AG04450 (cell line): ENCODE results near the gene FBXW9. TPM values are rescaled to one million over a fixed set of nuclear protein-coding genes. Genes with fewer than 3 reads are reported as not detected.

Source experiments
- CTCF ChIA-PET: fragments of 300-600, 350-600 bp; formaldehyde crosslinking; extraction: SDS; loops from one replicate; lab custom pipeline; 2022; ENCODE audit warnings: antibody characterized with exemption, inconsistent platforms; lab: Charles Lee
- POLR2A ChIA-PET: fragments of 350-600 bp; formaldehyde crosslinking; extraction: SDS; loops from one replicate; lab custom pipeline; 2021; ENCODE audit warnings: antibody characterized with exemption, inconsistent platforms; lab: Yijun Ruan, JAX
- DNase-seq: peaks from one replicate; pipeline ENCODE4 v3.0.0-alpha.2; 2011; ENCODE audit warnings: low read depth, low spot score
- H3K27ac ChIP-seq: one replicate; pipeline ENCODE4 v1.5.1; 2012; ENCODE audit warnings: low read depth, low read length, control low read depth
- H3K27me3 ChIP-seq: one replicate; pipeline ENCODE4 v1.6.0; 2012; ENCODE audit warnings: low read length; ENCODE audit not compliant: control insufficient read depth, insufficient read depth
- H3K4me3 ChIP-seq: 2 replicates; pipeline ENCODE4 v1.5.1; 2011; ENCODE audit warnings: mild to moderate bottlenecking, low read depth, low read length, control low read depth
- H3K9me3 ChIP-seq: 2 replicates; pipeline ENCODE4 v1.5.1; 2012; ENCODE audit warnings: low read length; ENCODE audit not compliant: control insufficient read depth, insufficient read depth
- polyA plus RNA-seq: library from polyadenylated mRNA; depleted of rRNA; stranded (reverse); fragments of >200 nt; gene quantifications from 2 replicates; pipeline ENCODE4 v1.2.3, GENCODE V29; 2011
- TF ChIP-seq, protein P1 (sequence below): IDR thresholded peaks from 2 replicates; pipeline ENCODE4 v1.5.1; 2011; ENCODE audit warnings: low read depth, low read length, control low read depth, inconsistent platforms

Gene FBXW9
- polyA plus RNA-seq, 1 experiment, result 4.8 TPM

DNA sequence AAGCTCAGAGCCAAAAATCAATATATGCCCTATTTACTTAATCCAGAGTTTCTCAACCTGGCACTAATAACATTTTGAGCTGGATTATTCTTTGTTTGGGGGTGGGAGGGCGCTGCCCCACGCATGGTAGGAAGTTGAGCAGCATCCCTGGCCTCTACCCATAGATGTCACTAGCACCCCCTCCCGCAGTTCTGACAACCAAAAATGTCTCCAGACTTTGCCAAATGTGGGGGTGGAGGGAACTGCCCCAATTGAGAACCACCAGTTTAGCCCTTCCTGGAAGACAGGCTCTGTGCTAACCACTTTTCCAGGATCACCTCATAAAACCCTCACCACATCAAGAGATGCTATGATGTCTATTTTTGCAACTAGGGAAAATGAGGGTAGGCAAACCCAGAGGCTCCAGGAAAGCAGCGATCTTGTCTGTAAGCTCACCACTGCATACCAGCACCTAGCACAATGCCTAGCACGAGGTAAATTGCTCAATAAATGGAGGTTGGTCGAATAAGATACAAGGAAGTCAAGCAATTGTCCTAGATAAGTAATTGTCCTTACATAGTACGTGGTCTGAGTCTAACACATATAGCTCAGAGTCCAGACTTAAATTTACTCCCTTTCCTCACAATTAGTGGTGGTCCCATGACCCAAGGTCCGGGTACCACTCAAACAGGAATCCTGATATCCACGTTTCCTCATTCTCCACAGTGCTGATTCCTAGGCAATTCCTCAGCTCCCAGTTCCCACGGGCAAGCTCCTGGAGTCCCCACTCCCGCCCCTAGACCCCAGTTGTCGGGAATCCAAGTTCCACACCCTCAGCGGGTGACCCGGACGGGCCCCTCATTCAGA, 37.2 kb upstream of the FBXW9 start:
- DNase-seq, result no peak

DNA sequence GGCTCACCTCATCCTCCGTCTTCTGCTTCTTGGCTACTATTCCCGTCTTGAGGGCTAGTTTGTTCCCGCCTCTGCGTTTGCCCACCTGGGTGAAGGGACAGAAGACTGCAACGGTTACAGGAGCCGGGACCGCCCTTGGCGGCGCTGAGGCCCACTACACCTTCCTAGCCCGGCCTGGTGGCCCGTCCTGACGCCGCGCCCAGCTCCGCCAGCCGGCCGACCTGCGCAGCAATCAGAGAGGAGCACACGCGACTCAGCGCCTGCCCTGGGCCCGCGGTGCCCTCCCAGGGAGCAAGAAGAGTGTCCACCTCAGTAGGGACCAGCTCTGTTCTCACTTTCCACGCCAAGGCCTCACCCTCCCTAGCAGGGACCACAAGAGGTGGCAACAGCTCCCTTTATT, 34.9 kb upstream of the FBXW9 start:
- H3K27me3 ChIP-seq, result no peaks in the 10 kb centered on the region
- H3K4me3 ChIP-seq, result no peak overlapping the region
- ChIA-PET POLR2A (no interaction called here), CTCF (interaction anchor here (1.1 to 1.7 kb wide), 2 partner anchors 18 to 26 kb away, joined by 4 to 6 read pairs; no protein-coding TSS in a partner anchor)
- no peak for DNase-seq
- H3K9me3 ChIP-seq, result peaks cover 3% of the 10 kb centered on the region; the same call in 1 of the 2 replicates
- TF ChIP-seq, protein P1, sequence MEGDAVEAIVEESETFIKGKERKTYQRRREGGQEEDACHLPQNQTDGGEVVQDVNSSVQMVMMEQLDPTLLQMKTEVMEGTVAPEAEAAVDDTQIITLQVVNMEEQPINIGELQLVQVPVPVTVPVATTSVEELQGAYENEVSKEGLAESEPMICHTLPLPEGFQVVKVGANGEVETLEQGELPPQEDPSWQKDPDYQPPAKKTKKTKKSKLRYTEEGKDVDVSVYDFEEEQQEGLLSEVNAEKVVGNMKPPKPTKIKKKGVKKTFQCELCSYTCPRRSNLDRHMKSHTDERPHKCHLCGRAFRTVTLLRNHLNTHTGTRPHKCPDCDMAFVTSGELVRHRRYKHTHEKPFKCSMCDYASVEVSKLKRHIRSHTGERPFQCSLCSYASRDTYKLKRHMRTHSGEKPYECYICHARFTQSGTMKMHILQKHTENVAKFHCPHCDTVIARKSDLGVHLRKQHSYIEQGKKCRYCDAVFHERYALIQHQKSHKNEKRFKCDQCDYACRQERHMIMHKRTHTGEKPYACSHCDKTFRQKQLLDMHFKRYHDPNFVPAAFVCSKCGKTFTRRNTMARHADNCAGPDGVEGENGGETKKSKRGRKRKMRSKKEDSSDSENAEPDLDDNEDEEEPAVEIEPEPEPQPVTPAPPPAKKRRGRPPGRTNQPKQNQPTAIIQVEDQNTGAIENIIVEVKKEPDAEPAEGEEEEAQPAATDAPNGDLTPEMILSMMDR, result no peak
- no peak overlapping the region for H3K27ac ChIP-seq

More for the DNA sequence above, 37.2 kb upstream of the FBXW9 start:
- POLR2A ChIA-PET, result interaction anchor here (0.7 to 2.6 kb wide), 5 partner anchors 11 to 73 kb away, joined by 3 to 19 read pairs (median 4); partner anchors contain the start of genes FBXW9, JUNB, RNASEH2A and TNPO2
- H3K9me3 ChIP-seq, result peaks cover 3% of the 10 kb centered on the region; the same call in 1 of the 2 replicates
- peak overlapping the region; percentile 89 for H3K4me3 ChIP-seq
- no peaks in the 10 kb centered on the region for H3K27me3 ChIP-seq
- TF ChIP-seq, protein P1, result peak; percentile 49
- peak overlapping the region; percentile 65 for H3K27ac ChIP-seq
- CTCF ChIA-PET, result interaction anchor here (0.5 to 4.0 kb wide), 8 partner anchors 8 to 114 kb away, joined by 3 to 22 read pairs (median 4); partner anchors contain the start of gene TNPO2

DNA sequence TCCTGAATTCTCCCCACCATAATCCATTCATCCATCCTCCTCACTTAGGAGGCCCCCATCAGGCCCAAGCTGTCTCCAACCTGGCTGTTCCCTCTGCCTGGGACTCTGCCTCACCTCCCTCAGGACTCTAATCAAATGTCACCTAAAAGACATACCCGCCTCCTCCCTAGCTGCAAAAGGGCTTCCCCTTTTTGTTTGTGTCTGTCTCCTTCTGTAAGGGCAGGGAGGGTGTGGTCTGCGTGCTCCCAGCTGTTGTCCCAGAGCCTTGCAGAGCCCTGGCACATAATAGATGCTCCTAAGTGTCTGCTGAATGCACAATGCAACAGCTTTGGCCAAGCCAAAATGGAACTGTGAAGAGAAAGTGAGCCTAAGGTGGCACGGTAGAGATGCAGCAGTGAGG, 33.6 kb upstream of the FBXW9 start:
- Histone ChIP-seq H3K9me3 (peaks cover 3% of the 10 kb centered on the region; the same call in 1 of the 2 replicates), H3K4me3 (no peak overlapping the region), H3K27me3 (no peaks in the 10 kb centered on the region), H3K27ac (no peak overlapping the region)
- POLR2A ChIA-PET, result interaction anchor here (0.6 to 0.7 kb wide), 3 partner anchors 29 to 215 kb away, joined by 5 to 6 read pairs (median 6); partner anchors contain the start of gene RAD23A
- no peak for DNase-seq
- TF ChIP-seq, protein P1, result no peak
- CTCF ChIA-PET, result no interaction called here

DNA sequence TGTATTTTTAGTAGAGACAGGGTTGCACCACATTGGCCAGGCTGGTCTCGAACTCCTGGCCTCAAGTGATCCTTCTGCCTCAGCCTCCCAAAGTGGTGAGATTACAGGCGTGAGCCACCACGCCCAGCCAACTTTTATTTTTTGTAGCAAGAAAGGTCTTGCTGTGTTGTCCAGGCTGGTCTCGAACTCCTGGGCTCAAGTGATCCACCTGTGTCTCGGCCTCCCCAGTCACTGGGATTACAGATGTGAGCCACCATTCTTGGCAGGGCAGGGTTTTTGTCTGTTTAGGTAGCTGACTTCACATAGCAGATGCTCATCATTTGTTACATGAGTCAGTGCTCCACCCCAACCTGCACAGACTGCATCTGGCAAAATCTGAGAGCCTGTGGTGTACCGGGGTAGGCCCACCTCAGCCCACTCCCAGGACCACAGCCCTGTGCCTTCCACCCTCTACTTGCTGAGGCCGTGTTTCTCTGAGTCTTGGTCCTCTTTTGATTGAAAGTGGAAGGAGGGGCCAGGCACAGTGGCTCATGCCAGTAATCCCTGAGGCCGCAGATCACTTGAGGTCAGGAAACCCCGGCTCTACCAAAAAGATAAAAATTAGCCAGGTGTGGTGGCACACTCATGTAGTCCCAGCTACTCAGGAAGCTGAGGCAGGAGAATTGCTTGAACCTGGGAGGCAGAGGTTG, 31.5 kb upstream of the FBXW9 start:
- Histone ChIP-seq H3K9me3 (no peaks in the 10 kb centered on the region), H3K27ac (no peak overlapping the region), H3K27me3 (no peaks in the 10 kb centered on the region), H3K4me3 (no peak overlapping the region)
- no peak for DNase-seq
- ChIA-PET CTCF (interaction anchor here (0.7 to 1.5 kb wide), 2 partner anchors 39 to 51 kb away, joined by 3 to 4 read pairs; no protein-coding TSS in a partner anchor), POLR2A (no interaction called here)
- TF ChIP-seq, protein P1, result no peak
